IPS-11a (cell line): ENCODE results near the gene RAD51D.
"Not testable (repeated sequence)": the region's sequence is repeated elsewhere in the genome, so short reads cannot be mapped to it uniquely, and the experiment has no call there.

Source experiments
- H3K4me3 ChIP-seq: one replicate; pipeline ENCODE4 v1.5.1; 2013; ENCODE audit warnings: low read depth, low read length, control low read depth

The RAD51D gene

GRCh38 chr17:35095741-35096140 is 23.9 kb downstream of the RAD51D start:
- no peak overlapping the region for H3K4me3 ChIP-seq

GRCh38 chr17:35094902-35095301 is 24.8 kb downstream of the RAD51D start:
- no peak overlapping the region for H3K4me3 ChIP-seq

GRCh38 chr17:35090707-35091106 is 29.0 kb downstream of the RAD51D start:
- not testable (repeated sequence) for H3K4me3 ChIP-seq

GRCh38 chr17:35089586-35090296 is 29.9 kb downstream of the RAD51D start:
- peak overlapping the region; percentile 20 for H3K4me3 ChIP-seq

- H3K4me3 ChIP-seq: peak overlapping the region; percentile 72
These were observed 30.6 kb downstream of the RAD51D start for GRCh38 chr17:35088881-35089585.

GRCh38 chr17:35088356-35088880 is 31.2 kb downstream of the RAD51D start:
- peak overlapping the region; percentile 72 for H3K4me3 ChIP-seq

- peak overlapping the region; percentile 72 for H3K4me3 ChIP-seq
These were observed 31.8 kb downstream of the RAD51D start for GRCh38 chr17:35087731-35088355.

GRCh38 chr17:35086931-35087573 is 32.6 kb downstream of the RAD51D start:
- no peak overlapping the region for H3K4me3 ChIP-seq

GRCh38 chr17:35086164-35086563 is 33.5 kb downstream of the RAD51D start:
- H3K4me3 ChIP-seq: no peak overlapping the region

- H3K4me3 ChIP-seq: no peak overlapping the region
These were observed 34.7 kb downstream of the RAD51D start for GRCh38 chr17:35084987-35085386.

GRCh38 chr17:35083071-35083470 is 36.6 kb downstream of the RAD51D start:
- no peak overlapping the region for H3K4me3 ChIP-seq

- H3K4me3 ChIP-seq: no peak overlapping the region
These were observed 37.5 kb downstream of the RAD51D start for GRCh38 chr17:35082073-35082657.

- no peak overlapping the region for H3K4me3 ChIP-seq
These were observed 38.0 kb downstream of the RAD51D start for GRCh38 chr17:35081638-35082037.

- no peak overlapping the region for H3K4me3 ChIP-seq
These were observed 39.1 kb downstream of the RAD51D start for GRCh38 chr17:35080536-35080935.

GRCh38 chr17:35079547-35080423 is 39.9 kb downstream of the RAD51D start:
- no peak overlapping the region for H3K4me3 ChIP-seq

- H3K4me3 ChIP-seq: no peak overlapping the region
These were observed 42.8 kb downstream of the RAD51D start for GRCh38 chr17:35076874-35077273.

- no peak overlapping the region for H3K4me3 ChIP-seq
These were observed 44.7 kb downstream of the RAD51D start for GRCh38 chr17:35074711-35075707.

GRCh38 chr17:35073991-35074627 is 45.6 kb downstream of the RAD51D start:
- H3K4me3 ChIP-seq: no peak overlapping the region
